Measurements from ENCODE around the gene L1CAM.

The L1CAM gene

DNA sequence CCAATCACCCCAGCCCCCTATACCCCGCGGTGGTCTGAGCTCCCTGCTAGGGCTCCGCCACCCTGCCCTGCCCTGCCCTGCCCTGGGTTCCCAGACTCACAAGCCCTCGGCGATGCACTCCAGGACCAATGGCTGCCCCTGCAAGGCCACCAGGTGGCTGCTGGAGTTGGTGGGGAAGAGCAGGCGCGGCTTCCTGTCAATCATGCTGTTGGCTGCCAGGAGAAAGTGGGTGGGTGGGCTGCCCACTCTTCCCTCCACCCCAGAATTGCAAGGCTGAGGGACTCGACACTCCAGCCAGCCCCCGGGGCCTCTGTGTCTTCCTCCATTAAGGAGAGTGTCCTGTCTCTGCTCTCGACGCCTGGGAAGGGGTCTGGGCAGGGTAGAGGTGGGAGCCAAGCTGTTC, 15.7 kb downstream of the L1CAM start:
- Histone ChIP-seq H3K27me3 (ENCODE audit: insufficient read depth, insufficient read length) (no peaks in the 10 kb centered on the region), H3K4me3 (ENCODE audit: insufficient read length, low read depth) (no peak overlapping the region), H3K9me3 (ENCODE audit: insufficient read depth, low read length) (no peaks in the 10 kb centered on the region), H3K4me1 (ENCODE audit: insufficient read depth, insufficient read length) (no peaks in the 10 kb centered on the region), H3K9ac (ENCODE audit: insufficient read length, low read depth) (no peak overlapping the region), H3K36me3 (ENCODE audit: insufficient read depth, insufficient read length, low read length) (peaks cover 73% of the 10 kb centered on the region)
- TF ChIP-seq YY1 (IDR thresholded peaks at IDR 0.05; ENCODE audit: insufficient read depth, insufficient read length): no peak
- no peak for TF ChIP-seq ZNF274 (IDR thresholded peaks at IDR 0.05; ENCODE audit: low read depth, low read length)
- TF ChIP-seq SUZ12 (IDR thresholded peaks at IDR 0.05; ENCODE audit: extremely low read depth, insufficient read depth, insufficient read length): no peak
- DNase-seq (ENCODE audit: low read depth, low spot score): no peak

DNA sequence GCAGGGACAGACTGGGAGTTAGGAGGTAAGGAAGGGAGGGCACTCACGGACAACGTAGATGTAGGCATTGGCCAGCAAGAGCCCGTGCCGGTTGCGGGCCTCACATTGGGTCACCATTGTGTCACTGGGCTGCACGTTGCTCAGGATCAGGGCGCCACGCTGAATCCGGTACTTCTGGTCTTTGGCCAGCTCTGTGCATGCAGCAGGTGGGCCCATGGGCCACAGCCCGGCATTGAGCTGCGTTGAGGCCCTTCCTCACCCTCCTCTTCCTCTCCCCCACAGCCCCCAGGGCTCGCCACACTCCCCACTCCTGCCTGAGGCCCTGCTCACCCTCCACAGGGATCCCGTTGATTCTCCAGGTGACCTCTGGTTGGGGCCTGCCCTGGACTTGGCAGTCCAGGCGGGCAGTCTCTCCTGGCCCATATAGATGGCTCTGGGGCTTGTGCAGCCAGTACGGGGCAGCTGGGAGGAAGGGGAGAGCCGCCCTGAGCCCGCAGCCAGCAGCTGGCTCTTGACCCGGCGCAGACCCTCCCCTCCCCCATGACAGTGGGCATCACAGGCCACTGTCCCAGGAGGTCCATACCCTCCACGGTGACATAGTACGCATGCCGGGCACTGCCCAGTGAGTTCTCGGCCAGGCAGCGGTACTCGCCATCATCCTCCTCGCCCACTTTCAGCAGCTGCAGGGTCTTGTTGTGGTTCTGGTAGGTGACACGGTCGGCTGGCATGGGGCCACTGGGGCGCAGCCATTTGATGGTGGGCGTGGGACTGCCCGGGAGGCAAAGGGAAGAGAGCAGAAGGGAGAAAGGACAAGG, 16.3 kb downstream of the L1CAM start:
- Histone ChIP-seq H3K27me3 (ENCODE audit: insufficient read depth, insufficient read length) (no peaks in the 10 kb centered on the region), H3K36me3 (ENCODE audit: insufficient read depth, insufficient read length, low read length) (peaks cover 75% of the 10 kb centered on the region), H3K4me3 (ENCODE audit: insufficient read length, low read depth) (no peak overlapping the region), H3K9me3 (ENCODE audit: insufficient read depth, low read length) (no peaks in the 10 kb centered on the region), H3K9ac (ENCODE audit: insufficient read length, low read depth) (no peak overlapping the region), H3K4me1 (ENCODE audit: insufficient read depth, insufficient read length) (no peaks in the 10 kb centered on the region)
- TF ChIP-seq ZNF274 (IDR thresholded peaks at IDR 0.05; ENCODE audit: low read depth, low read length) (no peak), YY1 (IDR thresholded peaks at IDR 0.05; ENCODE audit: insufficient read depth, insufficient read length) (no peak), SUZ12 (IDR thresholded peaks at IDR 0.05; ENCODE audit: extremely low read depth, insufficient read depth, insufficient read length) (no peak)
- DNase-seq (ENCODE audit: low read depth, low spot score): no peak

DNA sequence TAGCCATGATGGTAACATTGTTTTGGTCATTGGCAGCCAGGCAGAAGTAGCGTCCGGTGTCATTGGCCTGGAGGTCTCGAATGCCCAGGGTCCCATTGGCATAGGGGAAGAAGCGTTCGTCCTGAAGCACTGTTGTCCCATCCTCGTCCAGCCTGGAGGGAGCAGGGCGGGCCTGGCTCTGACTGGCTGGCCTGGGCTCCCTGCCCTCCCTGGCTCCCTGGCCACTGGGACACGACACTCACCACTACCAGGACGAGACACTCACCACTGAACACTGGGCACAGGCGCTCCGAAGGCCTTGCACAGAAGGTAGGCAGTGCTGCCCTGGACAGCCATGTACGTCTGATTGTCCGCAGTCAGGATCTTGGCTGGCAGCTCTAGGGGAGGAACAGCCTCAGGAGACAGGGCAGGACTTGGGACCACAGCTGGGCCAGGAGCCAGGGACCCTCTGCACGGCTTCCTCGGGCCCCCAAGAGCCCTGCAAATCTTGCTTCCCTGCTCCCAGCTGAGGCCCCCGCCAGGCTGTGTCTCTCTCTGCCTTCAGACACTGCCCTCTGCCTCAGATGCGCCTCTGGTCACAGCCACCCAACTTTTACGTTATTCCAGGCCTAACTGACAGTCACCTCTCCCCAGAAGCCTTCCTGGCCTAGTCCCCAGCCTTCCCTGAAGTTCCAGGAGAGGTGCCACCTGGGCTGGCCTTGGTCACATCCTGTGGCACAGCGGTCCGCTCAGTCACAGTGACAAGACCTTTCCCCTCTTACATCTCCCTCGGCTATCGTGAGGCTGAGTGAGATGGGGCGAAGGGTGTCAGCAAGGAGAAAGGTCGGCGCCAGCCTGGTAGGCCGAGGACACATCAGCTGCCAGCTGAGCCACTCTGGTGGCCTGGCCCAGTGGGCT, 17.1 kb downstream of the L1CAM start:
- Histone ChIP-seq H3K4me3 (ENCODE audit: insufficient read length, low read depth) (no peak overlapping the region), H3K27me3 (ENCODE audit: insufficient read depth, insufficient read length) (no peaks in the 10 kb centered on the region), H3K4me1 (ENCODE audit: insufficient read depth, insufficient read length) (no peaks in the 10 kb centered on the region), H3K36me3 (ENCODE audit: insufficient read depth, insufficient read length, low read length) (peaks cover 76% of the 10 kb centered on the region), H3K9ac (ENCODE audit: insufficient read length, low read depth) (no peak overlapping the region), H3K9me3 (ENCODE audit: insufficient read depth, low read length) (no peaks in the 10 kb centered on the region)
- DNase-seq (ENCODE audit: low read depth, low spot score): no peak
- TF ChIP-seq ZNF274 (IDR thresholded peaks at IDR 0.05; ENCODE audit: low read depth, low read length) (no peak), YY1 (IDR thresholded peaks at IDR 0.05; ENCODE audit: insufficient read depth, insufficient read length) (no peak), SUZ12 (IDR thresholded peaks at IDR 0.05; ENCODE audit: extremely low read depth, insufficient read depth, insufficient read length) (no peak)

DNA sequence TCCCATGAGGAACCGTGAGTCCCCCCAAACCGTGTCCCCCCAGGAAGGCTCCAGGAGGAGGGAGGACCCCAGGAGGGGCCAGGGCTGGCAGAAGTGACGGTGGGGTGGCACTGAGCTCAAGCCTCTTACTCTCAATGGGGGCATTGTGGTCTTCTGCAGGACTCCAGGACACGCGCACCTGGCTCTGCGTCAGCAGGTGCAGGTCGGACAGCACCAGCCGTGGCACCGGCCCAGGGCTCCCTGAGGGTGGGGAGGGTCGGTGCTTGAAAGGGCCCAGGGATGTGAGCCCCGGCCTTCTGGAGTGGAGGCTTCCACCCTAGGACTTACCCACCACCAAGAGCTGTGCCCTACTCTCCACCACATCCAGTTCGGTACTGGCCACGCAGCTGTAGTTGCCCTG, 18.3 kb downstream of the L1CAM start:
- Histone ChIP-seq H3K36me3 (ENCODE audit: insufficient read depth, insufficient read length, low read length) (peaks cover 70% of the 10 kb centered on the region), H3K9me3 (ENCODE audit: insufficient read depth, low read length) (no peaks in the 10 kb centered on the region), H3K27me3 (ENCODE audit: insufficient read depth, insufficient read length) (no peaks in the 10 kb centered on the region), H3K4me1 (ENCODE audit: insufficient read depth, insufficient read length) (no peaks in the 10 kb centered on the region), H3K9ac (ENCODE audit: insufficient read length, low read depth) (no peak overlapping the region), H3K4me3 (ENCODE audit: insufficient read length, low read depth) (no peak overlapping the region)
- TF ChIP-seq SUZ12 (IDR thresholded peaks at IDR 0.05; ENCODE audit: extremely low read depth, insufficient read depth, insufficient read length) (no peak), YY1 (IDR thresholded peaks at IDR 0.05; ENCODE audit: insufficient read depth, insufficient read length) (no peak), ZNF274 (IDR thresholded peaks at IDR 0.05; ENCODE audit: low read depth, low read length) (no peak)
- DNase-seq (ENCODE audit: low read depth, low spot score): no peak

DNA sequence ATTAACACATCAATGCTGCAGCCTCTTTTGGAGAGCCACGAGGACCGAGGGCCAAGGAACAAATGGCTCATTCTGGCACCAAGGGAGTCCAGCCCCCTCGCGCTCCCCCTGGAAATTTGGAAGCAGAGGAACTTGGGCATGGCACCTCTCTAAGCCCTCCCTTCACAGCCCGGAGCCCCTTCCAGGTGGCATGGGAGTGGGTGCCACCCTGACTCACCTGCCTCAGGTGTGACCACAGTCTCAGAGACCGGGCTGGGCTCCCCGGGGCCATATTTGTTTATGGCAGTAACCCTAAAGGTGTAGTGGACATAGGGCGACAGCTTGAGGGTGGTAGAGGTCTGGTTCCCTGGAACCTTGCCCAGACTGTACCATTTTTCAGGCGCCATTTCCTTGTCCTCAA, 18.8 kb downstream of the L1CAM start:
- TF ChIP-seq ZNF274 (IDR thresholded peaks at IDR 0.05; ENCODE audit: low read depth, low read length) (no peak), YY1 (IDR thresholded peaks at IDR 0.05; ENCODE audit: insufficient read depth, insufficient read length) (no peak), SUZ12 (IDR thresholded peaks at IDR 0.05; ENCODE audit: extremely low read depth, insufficient read depth, insufficient read length) (no peak)

DNA sequence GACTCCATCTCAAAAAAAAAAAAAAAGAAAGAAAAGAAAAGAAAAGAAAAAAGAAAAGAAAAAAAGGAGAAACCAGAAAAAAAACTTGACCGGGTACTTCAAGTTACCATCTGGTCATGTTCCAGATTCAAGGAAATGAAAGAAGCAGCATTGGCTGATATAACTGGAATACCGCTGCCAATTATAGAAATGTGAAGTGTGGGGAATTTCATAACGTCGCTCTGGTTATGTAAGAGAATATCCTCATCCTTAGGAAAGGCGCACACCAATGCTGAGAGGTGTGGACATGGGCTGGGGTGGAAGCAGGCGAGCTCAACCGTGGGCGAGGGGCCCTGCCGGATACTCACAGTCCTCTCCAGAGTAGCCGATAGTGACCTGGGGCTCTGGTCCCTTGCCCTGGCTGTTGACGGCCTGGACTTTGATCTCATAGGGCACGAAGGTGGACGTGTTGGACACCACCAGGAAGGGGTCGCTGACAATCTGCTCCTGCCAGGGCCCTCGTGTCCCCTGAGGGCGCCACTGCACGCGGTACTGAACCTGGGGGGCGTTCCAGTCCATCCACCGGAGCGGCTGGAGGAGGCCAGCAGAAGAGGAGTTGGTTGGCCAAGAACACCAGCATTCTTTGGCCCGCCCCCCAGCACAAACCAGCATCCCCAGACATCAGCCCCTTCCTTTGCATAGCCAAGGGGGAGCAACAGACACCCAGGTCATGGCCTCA, 19.5 kb downstream of the L1CAM start:
- TF ChIP-seq YY1 (IDR thresholded peaks at IDR 0.05; ENCODE audit: insufficient read depth, insufficient read length) (no peak), SUZ12 (IDR thresholded peaks at IDR 0.05; ENCODE audit: extremely low read depth, insufficient read depth, insufficient read length) (no peak), ZNF274 (IDR thresholded peaks at IDR 0.05; ENCODE audit: low read depth, low read length) (no peak)
- peaks cover 2% of the 10 kb centered on the region for H3K4me1 ChIP-seq (ENCODE audit: insufficient read depth, insufficient read length)
- H3K9ac ChIP-seq (ENCODE audit: insufficient read length, low read depth): no peak overlapping the region
- DNase-seq (ENCODE audit: low read depth, low spot score): no peak
- H3K9me3 ChIP-seq (ENCODE audit: insufficient read depth, low read length): no peaks in the 10 kb centered on the region
- H3K36me3 ChIP-seq (ENCODE audit: insufficient read depth, insufficient read length, low read length): peaks cover 69% of the 10 kb centered on the region
- H3K4me3 ChIP-seq (ENCODE audit: insufficient read length, low read depth): no peak overlapping the region
- H3K27me3 ChIP-seq (ENCODE audit: insufficient read depth, insufficient read length): no peaks in the 10 kb centered on the region

More for the DNA sequence above, 18.8 kb downstream of the L1CAM start:
- Histone ChIP-seq H3K4me1 (ENCODE audit: insufficient read depth, insufficient read length) (peaks cover 2% of the 10 kb centered on the region), H3K27me3 (ENCODE audit: insufficient read depth, insufficient read length) (no peaks in the 10 kb centered on the region), H3K36me3 (ENCODE audit: insufficient read depth, insufficient read length, low read length) (peaks cover 71% of the 10 kb centered on the region), H3K9ac (ENCODE audit: insufficient read length, low read depth) (no peak overlapping the region), H3K9me3 (ENCODE audit: insufficient read depth, low read length) (no peaks in the 10 kb centered on the region), H3K4me3 (ENCODE audit: insufficient read length, low read depth) (no peak overlapping the region)
- DNase-seq (ENCODE audit: low read depth, low spot score): no peak
